NCI-H82 treated with DMSO at 0.1 percent for 48 hours (cell line): Measurements from ENCODE around the gene APRT.
A peak's percentile ranks its signal among the peaks of the same experiment; 100 is the strongest.
"Not testable (repeated sequence)": the region's sequence is repeated elsewhere in the genome, so short reads cannot be mapped to it uniquely, and the experiment has no call there.

ENCODE experiments used
- DNase-seq: peaks from one replicate; lab custom pipeline; 2025; ENCODE audit not compliant: unreplicated experiment; lab: John Stamatoyannopoulos, UW

APRT gene

GRCh38 chr16:88774544-88775393 is 37.0 kb downstream of the APRT start:
- no peak for DNase-seq

- DNase-seq, result peak; percentile 21
Observed at GRCh38 chr16:88773812-88774291, 37.9 kb downstream of the APRT start.

GRCh38 chr16:88772871-88773811 is 38.6 kb downstream of the APRT start:
- DNase-seq, result peak; percentile 43

GRCh38 chr16:88771781-88772180 is 39.9 kb downstream of the APRT start:
- DNase-seq, result not testable (repeated sequence)

GRCh38 chr16:88771294-88771772 is 40.4 kb downstream of the APRT start:
- no peak for DNase-seq

GRCh38 chr16:88770461-88771293 is 41.1 kb downstream of the APRT start:
- peak; percentile 94 for DNase-seq

- DNase-seq, result peak; percentile 71
Observed at GRCh38 chr16:88769617-88770460, 41.9 kb downstream of the APRT start.

- peak; percentile 89 for DNase-seq
Observed at GRCh38 chr16:88768071-88768783, 43.5 kb downstream of the APRT start.

- DNase-seq, result no peak
Observed at GRCh38 chr16:88767546-88768070, 44.1 kb downstream of the APRT start.

- no peak for DNase-seq
Observed at GRCh38 chr16:88766975-88767374, 44.8 kb downstream of the APRT start.

- no peak for DNase-seq
Observed at GRCh38 chr16:88764913-88765349, 46.8 kb downstream of the APRT start.

GRCh38 chr16:88764080-88764479 is 47.6 kb downstream of the APRT start:
- no peak for DNase-seq

- DNase-seq, result no peak
Observed at GRCh38 chr16:88763502-88764053, 48.1 kb downstream of the APRT start.

- no peak for DNase-seq
Observed at GRCh38 chr16:88762941-88763340, 48.8 kb downstream of the APRT start.

- no peak for DNase-seq
Observed at GRCh38 chr16:88762258-88762870, 49.4 kb downstream of the APRT start.

- no peak for DNase-seq
Observed at GRCh38 chr16:88761830-88762229, 49.9 kb downstream of the APRT start.

- no peak for DNase-seq
Observed at GRCh38 chr16:88761143-88761534, 50.6 kb downstream of the APRT start.
